ENCODE results near the gene GNGT2. TPM values are rescaled to one million over a fixed set of nuclear protein-coding genes. Genes with fewer than 3 reads are reported as not detected.
A peak's percentile ranks its signal among the peaks of the same experiment; 100 is the strongest.

GNGT2 gene
- total and polyA plus RNA-seq, 2 experiments from 2014 or later: not detected

GRCh38 chr17:49226771-49227435 lies 16.5 kb upstream of the GNGT2 start:
- Histone ChIP-seq H3K4me3 (no peak overlapping the region), H3K36me3 (replicated peaks; ENCODE audit: insufficient read depth, low read depth) (no peaks in the 10 kb centered on the region)
- 89% methylated on average over 3 of the region's 3 CpGs for WGBS (ENCODE audit: low lambda C conversion rate, missing lambda C conversion rate)

GRCh38 chr17:49225554-49226236 lies 15.3 kb upstream of the GNGT2 start:
- no peaks in the 10 kb centered on the region for H4K20me1 ChIP-seq (ENCODE audit: insufficient read depth, poor library complexity, severe bottlenecking)
- H2AFZ ChIP-seq: no peak overlapping the region
- H3K27me3 ChIP-seq: peaks cover 74% of the 10 kb centered on the region
- H3K36me3 ChIP-seq (replicated peaks; ENCODE audit: insufficient read depth, low read depth): no peaks in the 10 kb centered on the region
- H3K4me1 ChIP-seq (ENCODE audit: insufficient read depth): peaks cover 17% of the 10 kb centered on the region
- no peak overlapping the region for H3K27ac ChIP-seq
- TF ChIP-seq, protein P1, sequence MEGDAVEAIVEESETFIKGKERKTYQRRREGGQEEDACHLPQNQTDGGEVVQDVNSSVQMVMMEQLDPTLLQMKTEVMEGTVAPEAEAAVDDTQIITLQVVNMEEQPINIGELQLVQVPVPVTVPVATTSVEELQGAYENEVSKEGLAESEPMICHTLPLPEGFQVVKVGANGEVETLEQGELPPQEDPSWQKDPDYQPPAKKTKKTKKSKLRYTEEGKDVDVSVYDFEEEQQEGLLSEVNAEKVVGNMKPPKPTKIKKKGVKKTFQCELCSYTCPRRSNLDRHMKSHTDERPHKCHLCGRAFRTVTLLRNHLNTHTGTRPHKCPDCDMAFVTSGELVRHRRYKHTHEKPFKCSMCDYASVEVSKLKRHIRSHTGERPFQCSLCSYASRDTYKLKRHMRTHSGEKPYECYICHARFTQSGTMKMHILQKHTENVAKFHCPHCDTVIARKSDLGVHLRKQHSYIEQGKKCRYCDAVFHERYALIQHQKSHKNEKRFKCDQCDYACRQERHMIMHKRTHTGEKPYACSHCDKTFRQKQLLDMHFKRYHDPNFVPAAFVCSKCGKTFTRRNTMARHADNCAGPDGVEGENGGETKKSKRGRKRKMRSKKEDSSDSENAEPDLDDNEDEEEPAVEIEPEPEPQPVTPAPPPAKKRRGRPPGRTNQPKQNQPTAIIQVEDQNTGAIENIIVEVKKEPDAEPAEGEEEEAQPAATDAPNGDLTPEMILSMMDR (IDR thresholded peaks at IDR 0.05; ENCODE audit: poor library complexity): no peak
- TF ChIP-seq EZH2phosphoT487 (IDR thresholded peaks at IDR 0.05; ENCODE audit: low read depth, severe bottlenecking, unreplicated experiment) (no peak), EZH2 (IDR thresholded peaks at IDR 0.05; ENCODE audit: borderline replicate concordance) (no peak)
- no peaks in the 10 kb centered on the region for H3K79me2 ChIP-seq
- no peak for DNase-seq (ENCODE audit: low spot score)
- WGBS (ENCODE audit: low lambda C conversion rate, missing lambda C conversion rate): 91% methylated on average over 8 of the region's 8 CpGs
- no peak overlapping the region for H3K4me3 ChIP-seq
- no peaks in the 10 kb centered on the region for H3K9me3 ChIP-seq (ENCODE audit: low read depth)
- no peaks in the 10 kb centered on the region for H3K9me2 ChIP-seq (replicated peaks; ENCODE audit: insufficient read depth)
- no peak overlapping the region for H3K4me2 ChIP-seq

More at GRCh38 chr17:49226771-49227435, 16.5 kb upstream of the GNGT2 start:
- Histone ChIP-seq H3K27ac (no peak overlapping the region), H3K27me3 (peaks cover 80% of the 10 kb centered on the region), H3K79me2 (no peaks in the 10 kb centered on the region), H4K20me1 (ENCODE audit: insufficient read depth, poor library complexity, severe bottlenecking) (no peaks in the 10 kb centered on the region), H3K9me3 (ENCODE audit: low read depth) (no peaks in the 10 kb centered on the region), H3K9me2 (replicated peaks; ENCODE audit: insufficient read depth) (no peaks in the 10 kb centered on the region), H3K4me1 (ENCODE audit: insufficient read depth) (peaks cover 17% of the 10 kb centered on the region), H3K4me2 (no peak overlapping the region), H2AFZ (no peak overlapping the region)
- no peak for DNase-seq (ENCODE audit: low spot score)
- TF ChIP-seq, protein P1 (IDR thresholded peaks at IDR 0.05; ENCODE audit: poor library complexity): no peak
- TF ChIP-seq EZH2phosphoT487 (IDR thresholded peaks at IDR 0.05; ENCODE audit: low read depth, severe bottlenecking, unreplicated experiment) (no peak), EZH2 (IDR thresholded peaks at IDR 0.05; ENCODE audit: borderline replicate concordance) (no peak)

- H3K79me2 ChIP-seq: no peaks in the 10 kb centered on the region
- WGBS (ENCODE audit: low lambda C conversion rate, missing lambda C conversion rate): 46% methylated on average over 3 of the region's 11 CpGs
- no peak overlapping the region for H3K27ac ChIP-seq
- peak overlapping the region; percentile 5 for H3K4me3 ChIP-seq
- peak overlapping the region; percentile 20 for H2AFZ ChIP-seq
- no peak for TF ChIP-seq EZH2phosphoT487 (IDR thresholded peaks at IDR 0.05; ENCODE audit: low read depth, severe bottlenecking, unreplicated experiment)
- no peak for TF ChIP-seq EZH2 (IDR thresholded peaks at IDR 0.05; ENCODE audit: borderline replicate concordance)
- TF ChIP-seq, protein P1 (IDR thresholded peaks at IDR 0.05; ENCODE audit: poor library complexity): no peak
- peak overlapping the region; percentile 77 for H3K4me2 ChIP-seq
- H3K27me3 ChIP-seq: peaks cover 70% of the 10 kb centered on the region
- no peaks in the 10 kb centered on the region for H3K9me2 ChIP-seq (replicated peaks; ENCODE audit: insufficient read depth)
- H3K36me3 ChIP-seq (replicated peaks; ENCODE audit: insufficient read depth, low read depth): no peaks in the 10 kb centered on the region
- peaks cover 13% of the 10 kb centered on the region for H3K4me1 ChIP-seq (ENCODE audit: insufficient read depth)
- no peaks in the 10 kb centered on the region for H3K9me3 ChIP-seq (ENCODE audit: low read depth)
- DNase-seq (ENCODE audit: low spot score): no peak
- H4K20me1 ChIP-seq (ENCODE audit: insufficient read depth, poor library complexity, severe bottlenecking): no peaks in the 10 kb centered on the region
Observed at GRCh38 chr17:49224997-49225337, 14.6 kb upstream of the GNGT2 start.
